ENCODE measurements around the gene FKBP8.
A peak's percentile ranks its signal among the peaks of the same experiment; 100 is the strongest.

Gene FKBP8

DNA sequence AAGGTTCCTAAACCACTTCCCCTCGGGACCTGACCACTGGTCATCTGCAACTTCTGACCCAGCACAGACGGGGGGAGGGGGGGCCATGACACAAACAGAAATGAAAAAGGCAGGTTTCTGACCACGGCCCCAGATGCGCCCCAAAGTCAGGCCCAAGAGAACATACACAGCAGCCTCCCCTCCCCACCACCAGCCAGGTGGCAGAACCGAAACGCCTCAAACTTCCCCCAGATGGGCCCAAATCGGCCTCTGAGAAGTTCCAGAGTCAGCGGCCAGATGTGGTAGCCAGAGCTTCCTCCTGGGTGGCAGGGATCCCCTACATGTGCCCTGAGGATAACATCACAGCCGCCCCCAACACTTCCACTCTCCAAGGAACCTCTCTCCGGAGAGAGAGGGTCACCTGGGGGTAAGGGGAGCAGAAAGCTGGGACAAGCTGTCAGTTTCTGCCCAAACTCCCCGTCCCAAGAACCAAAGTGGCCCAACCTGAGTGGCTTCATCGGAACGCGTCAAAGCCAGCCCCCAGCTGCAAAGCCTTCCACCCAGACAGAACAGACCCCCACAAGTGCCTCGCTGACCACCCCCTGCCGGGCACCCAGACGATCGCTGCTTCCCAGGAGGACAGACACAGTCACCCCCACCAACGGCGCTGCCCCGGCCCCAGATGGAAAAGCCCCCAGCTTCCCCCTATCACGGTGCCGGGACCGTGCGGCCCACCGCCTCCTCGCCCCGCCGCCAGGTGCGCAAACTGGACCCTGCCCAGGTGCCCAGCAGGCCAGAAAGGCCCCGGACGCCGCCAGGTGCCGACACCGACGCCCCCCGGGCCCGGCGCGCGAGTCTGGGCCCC, 22.3 kb downstream of the FKBP8 start:
- peak; percentile 35 for DNase-seq

DNA sequence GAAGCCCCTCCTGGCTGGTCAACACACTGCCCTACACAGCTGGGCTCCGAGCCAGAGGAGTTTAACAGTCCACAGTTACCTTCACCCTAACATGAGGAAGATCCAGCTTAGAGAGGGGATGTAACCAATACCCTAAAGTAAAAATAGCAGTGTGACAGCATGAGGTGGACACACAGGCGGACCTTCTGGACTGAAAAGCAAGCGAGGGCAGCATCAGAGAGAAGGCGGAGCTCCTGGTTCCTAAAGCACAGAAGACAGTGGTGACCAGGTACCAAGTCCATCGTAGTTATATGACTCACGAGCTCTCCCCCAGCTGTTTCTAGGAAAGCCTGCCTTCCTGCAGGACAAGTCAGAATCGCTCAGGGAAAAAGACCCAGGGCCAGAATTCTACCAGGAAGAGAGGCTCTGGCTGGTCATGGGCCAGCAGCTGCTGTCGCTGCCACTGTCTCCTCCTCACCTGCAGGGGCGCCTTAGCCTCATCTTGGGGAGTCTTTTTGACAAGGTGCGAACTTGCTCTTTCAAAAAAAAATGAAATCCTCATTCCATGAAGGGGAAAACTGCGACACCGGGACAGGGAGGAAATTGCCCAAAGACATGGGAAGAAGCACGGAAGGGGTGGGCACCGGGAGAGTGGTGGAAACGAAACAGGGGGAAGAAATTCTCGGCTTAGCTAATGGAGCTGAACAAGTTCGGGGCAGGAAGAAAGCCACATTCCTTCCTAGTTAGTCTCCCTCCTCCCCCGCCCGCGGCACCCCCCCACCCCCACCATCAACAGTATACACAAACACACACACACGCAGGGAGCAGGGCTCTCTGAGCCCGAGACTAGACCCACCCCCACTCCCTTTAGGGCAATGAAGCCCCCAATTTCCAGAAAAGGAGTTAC, 23.2 kb downstream of the FKBP8 start:
- peak; percentile 74 for DNase-seq

DNA sequence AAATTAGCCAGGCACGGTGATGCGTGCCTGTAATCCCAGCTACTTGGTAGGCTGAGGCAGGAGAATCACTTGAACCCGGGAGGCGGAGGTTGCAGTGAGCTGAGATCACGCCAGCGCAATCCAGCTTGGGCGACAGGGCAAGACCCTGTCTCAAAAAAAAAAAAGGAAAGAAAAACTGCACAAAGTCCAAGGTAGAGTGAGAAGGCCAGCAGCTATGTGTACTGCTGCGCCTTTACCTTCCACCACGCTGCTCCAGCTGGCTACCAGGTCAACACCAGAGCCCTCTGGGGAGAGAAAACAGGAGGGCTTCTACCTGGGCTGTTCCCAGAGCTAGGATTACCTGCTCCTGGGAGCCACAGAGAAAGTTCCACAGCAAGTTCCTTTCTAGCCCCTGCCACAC, 24.7 kb downstream of the FKBP8 start:
- no peak for DNase-seq

DNA sequence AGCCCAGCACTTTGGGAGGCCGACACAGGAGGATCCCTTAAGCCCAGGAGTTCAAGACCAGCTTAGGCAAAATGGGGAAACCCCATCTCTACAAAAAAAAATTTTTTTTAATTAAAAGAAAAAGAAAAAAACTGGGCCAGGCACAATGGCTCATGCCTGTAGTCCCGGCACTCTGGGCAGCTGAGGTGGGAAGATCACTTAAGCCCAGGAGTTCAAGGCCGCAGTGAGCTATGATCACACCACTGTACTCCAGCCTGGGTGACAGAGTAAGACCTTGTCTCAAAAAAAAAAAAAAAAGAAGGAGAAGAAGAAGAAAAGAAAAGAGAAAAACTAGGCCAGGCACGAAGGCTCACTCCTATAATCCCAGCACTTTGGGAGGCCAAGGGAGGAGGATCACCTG, 25.8 kb downstream of the FKBP8 start:
- DNase-seq, result no peak

DNA sequence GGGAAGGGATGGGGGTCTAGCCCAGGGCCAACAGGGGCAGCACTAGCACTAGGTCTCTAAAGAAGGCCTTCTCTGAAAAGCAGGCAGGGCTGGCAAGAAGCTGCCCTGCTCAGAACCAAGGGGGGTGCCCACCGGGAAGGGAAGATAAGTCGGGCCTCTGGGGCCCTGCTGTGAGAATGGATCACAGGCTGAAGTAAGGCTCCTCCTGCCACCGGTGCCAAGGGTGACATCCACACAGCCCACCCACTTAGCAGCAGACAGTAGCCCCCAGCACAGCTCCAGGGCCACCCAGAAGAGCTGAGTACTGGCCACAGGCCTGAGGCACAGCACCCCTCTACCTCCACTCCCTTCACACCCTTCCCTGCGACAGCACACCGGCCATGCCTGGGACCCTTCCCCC, 27.4 kb downstream of the FKBP8 start:
- no peak for DNase-seq

DNA sequence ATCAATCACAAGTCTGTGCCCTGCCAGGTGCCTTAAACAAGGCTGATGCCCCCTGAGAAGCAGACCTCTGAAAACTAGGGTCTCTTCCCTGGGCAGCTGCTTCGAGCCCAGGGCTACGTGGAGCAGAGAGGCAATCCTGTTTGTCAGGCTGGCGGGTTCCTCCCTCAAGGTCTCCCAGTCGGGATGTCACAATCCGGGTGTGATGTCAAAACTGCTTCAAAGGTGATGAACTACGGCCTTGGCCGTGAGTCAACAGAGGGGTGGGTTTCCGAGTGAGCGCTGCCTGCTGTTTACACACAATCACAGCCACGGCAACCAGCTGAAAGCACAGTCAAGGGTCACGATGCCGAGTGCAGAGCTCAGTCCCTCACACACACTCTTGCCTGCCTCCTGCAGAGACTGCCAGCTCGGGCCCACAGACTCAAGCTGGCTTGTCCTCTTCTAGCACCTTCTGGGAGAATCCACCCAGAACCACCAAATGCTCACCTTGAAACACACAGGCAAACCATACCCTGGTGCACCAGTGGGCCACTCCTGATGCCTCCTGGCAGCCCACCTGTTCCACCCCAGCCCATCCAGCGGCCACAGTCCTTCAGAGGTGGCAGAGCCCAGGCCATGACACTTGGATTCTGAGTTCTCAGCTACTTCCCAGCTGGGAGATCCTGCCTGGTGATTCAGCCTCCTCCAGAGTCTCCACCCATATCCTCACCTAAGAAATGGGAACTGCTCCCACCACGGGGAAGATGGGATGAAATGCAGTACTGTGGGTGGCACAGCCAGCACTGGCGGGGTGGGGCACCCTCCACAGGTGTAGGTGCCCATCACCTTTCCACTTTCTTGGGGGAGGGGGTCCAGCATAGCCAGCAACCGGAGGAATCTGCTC, 28.3 kb downstream of the FKBP8 start:
- DNase-seq, result no peak

DNA sequence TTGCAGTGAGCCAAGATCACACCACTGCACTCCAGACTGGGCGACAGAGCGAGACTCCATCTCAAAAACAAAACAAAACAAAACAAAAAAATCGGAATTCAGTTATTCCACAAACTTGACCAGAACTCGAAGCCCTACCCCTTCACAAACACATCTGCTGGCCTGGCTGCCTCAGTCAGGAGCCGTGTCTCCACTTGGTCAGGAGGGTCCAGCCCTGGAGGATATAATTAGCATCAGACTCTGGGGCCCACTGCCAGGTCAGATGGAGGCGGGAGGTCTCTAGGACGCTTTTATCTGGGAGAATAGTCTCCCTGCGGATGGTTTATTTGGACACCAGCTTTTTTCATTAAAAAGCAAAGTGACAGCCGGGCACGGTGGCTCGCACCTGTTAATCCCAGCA, 29.5 kb downstream of the FKBP8 start:
- no peak for DNase-seq

DNA sequence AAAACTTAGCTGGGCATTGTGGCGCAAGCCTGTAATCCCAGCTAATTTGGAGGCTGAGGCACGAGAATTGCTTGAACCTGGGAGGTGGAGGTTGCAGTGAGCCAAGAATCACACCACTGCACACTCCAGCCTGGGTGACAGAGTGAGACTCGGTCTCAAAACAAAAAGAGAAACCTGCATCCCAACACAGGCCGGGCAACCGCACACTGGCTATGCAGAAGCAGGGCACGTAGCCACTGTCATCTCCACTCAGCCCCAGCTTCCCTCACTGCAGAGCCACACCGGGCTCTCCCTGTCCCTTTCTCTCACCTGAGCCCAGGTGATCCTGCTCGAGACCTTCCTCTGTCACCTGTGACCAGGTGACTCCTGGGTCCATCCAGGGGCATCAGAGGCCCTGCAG, 33.2 kb downstream of the FKBP8 start:
- no peak for DNase-seq

DNA sequence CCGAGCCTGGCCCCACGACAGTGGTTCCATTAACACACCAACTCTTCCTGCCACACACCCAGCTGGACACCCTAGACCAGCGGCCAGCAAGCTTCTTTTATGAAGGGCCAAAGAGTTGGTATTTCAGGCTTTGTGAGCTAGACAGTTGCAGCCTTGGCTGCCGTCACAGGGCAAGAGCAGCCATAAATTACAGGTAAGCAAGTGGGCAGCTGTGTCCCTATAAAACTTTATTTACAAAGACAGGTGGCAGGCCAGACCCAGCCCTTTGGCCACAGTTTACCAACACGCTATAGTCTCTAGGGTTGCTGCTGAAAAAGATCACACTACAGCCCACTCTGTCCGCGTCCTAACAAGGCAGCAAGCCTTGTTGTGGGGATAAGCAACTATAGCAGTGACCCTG, 34.8 kb downstream of the FKBP8 start:
- DNase-seq, result no peak

DNA sequence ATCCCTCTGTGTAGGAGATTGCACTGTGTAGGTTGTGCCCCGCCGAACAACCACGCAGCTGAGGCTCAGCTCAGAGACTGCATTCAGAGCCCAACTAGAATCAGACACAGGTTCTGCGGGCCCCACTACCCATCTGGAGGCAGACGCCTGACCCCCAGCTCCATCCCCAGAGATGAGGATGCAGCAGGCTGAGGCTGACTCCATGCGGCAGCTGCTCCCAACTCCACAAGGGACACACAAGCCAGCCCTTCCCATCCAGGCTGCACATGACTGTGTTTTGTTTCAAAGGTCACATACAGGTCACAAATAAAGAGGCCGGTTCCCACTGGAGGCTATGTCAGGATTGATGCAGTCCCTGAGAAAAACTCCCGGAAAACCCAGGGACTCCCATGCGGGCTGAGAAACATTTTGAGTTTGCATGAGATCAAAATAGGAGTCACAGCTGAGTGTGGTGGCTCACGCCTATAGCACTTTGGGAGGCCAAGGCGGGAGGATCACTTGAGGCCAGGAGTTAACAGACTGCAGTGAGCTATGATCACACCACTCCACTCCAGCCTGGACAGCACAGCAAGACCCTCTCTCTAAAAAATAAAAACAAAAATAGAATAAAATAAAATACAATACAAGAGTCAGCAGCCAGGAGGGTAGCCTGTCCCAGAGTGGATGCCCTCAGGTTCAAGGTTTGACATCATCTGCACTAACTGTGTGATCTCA, 35.5 kb downstream of the FKBP8 start:
- no peak for DNase-seq

DNA sequence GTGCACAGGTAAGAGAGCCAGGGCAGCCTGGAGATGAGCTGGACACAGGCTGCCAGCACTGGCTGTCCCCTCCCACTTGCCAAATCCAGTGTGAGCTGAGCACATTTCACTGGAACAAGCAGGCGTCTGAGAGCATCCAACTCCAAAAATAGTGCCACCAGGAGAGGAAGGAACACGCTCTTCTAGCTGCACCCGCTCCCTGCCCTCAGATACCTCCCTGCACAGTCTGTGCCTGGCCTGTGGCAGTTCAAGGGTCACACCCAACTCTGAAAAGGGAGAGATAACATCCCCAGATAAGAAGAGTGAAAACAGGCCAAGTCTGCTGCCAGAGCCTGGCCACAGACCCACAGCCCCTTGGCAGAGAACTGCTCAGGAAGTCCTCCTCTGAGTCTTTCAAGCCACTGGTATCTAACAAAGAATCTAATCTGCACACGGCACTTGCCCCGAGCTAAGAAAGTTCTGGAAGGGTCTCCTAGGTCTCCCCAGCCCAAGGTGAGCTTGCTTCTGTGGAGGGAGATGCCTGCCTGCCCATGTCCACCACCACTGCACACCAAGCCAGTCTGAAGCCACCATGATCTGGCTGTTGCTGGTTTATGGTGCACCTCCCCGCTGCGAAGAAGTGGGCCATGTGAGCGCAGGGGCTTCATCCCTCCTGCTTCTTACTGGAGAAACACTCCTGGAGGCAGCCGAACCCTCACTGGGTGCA, 36.2 kb downstream of the FKBP8 start:
- DNase-seq, result no peak

DNA sequence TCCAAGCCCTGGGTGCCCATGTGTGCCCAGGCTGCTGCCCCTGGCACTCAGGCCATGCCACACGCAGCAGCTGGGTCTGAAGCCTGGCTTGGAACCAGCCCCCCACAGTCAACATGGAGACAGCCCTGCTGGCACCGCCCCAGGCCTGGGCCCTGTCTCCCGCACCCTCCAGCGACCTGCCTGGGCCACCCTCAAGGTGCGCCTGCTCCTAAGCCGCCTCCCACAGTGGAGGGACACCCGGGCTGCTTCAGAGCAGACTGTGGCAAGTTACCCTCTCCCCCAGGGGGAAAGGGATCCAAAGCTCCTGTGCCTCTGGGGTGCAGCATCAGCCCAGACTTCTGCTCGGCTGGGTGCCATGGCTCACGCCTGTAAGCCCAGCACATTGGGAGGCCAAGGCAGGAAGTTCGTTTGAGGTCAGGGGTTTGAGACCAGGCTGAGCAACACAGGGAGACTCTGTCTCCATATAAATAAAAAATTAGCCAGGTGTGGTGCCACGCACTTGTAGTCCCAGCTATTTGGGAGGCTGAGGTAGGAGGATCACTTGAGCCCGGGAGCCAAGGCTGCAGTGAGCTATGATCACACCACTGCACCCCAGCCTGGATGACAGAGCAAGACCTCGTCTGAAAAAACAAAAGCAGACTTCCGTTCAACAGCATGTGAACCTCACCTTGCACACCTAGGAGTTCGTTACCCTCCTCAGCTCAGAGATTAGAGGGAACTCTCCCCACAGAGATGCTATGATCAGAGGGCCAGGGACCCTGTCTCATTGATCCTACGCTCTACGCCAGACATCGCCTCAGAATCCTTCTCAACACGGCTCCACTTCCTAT, 37.1 kb downstream of the FKBP8 start:
- no peak for DNase-seq

DNA sequence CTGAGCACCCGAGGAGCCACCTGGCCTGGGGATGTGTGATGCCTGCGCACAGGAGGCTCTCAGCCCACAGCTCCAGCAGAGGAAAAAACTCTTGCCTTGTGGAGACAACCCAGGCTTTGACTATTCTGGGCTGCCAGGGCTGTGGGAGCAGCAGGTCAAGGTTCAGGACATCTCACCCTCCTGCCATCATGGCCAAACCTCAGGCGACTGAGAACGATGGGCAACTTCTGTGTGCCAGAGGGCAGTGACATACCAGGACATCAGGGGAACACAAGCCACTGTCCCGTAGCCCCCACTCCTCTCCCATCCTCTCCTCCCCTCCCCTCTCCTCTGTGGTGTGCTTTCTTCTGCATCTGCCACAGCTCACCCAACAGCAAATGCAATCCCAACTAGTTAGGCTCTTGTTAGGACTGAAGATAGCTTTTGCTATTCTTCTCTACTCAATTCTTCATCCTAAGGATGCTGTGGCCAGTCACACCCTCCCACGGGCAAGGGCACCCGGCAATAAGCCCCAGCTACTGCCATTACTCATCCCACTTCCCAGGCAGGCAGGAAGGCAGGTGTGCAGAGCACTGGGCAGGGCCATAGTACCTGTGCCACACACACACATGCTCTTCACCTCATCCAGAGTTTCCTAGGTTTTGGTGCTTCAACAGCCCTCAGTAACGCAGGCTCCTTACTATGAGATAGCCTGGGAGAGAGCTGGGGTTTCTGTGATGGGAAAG, 38.3 kb downstream of the FKBP8 start:
- DNase-seq, result peak; percentile 43

DNA sequence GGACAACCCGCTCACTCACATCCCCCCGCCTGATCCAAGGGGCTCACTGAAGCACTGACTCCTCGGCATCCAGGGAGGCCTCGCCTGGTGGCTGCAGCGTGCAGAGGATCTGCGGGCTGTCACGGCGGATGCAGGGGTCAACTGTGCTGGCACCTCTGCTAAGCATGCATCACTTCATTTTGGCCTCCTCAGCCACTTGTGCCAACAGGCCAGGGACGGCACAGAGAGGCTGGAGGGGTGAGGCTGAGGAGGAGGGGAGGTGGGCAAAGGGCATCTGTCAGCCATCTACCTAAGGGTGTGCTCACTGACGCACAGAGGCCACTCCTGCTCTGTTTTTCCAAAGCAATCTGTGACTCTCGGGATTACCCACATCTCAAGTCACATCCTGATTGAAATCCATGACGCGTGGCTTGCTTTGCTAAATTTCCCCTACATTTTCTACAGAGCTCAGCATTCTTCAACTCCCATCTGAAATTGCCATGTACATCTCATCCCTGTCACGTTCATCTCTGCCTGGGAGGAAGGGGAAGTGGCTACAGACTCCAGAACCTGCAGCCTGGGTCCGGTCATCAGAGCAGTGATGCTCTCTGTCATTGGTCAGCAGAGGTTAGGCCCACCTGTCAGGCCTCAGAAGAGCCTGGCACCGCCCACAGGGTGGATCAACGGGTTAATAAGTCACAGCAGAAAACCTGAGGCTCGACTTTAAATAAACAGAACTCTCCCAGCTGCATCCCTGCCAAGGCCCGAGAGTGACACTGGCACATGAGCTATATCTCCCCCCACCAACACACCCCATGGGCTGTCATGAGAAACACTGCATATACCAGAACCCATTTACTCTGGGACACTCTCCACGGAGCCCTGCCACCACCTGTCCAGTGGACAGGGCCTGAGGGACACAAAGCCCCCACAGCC, 39.1 kb downstream of the FKBP8 start:
- no peak for DNase-seq

DNA sequence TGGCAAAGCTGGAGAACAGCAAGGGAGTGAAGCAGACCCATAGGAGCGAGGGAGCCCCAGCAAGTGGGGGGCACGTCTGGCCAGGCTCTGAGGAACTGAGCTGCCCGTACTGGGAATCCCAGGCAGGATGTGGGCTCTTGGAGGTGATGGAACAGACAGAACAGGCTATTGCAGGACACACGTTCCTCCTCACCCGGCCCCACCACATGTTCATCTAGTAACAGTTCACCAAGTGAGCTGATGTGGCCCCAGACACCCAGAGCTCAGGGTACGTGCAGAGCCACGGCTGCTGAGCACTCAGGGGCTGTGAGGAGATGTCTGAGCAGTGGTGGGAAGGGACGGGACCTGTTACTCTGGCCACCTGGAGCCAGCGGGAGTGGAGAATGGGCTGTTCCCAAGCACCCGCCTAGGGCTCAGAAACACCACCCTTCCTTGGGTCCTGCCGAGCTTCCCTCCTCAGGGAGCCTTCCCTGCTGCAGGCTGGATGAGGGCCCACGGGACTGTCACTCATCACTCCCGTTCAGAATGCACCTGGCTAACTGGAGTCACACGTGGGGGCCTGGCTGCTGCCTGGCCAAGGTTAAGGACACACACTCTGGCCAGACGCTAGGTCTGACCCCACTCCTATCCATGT, 39.9 kb downstream of the FKBP8 start:
- DNase-seq, result no peak

DNA sequence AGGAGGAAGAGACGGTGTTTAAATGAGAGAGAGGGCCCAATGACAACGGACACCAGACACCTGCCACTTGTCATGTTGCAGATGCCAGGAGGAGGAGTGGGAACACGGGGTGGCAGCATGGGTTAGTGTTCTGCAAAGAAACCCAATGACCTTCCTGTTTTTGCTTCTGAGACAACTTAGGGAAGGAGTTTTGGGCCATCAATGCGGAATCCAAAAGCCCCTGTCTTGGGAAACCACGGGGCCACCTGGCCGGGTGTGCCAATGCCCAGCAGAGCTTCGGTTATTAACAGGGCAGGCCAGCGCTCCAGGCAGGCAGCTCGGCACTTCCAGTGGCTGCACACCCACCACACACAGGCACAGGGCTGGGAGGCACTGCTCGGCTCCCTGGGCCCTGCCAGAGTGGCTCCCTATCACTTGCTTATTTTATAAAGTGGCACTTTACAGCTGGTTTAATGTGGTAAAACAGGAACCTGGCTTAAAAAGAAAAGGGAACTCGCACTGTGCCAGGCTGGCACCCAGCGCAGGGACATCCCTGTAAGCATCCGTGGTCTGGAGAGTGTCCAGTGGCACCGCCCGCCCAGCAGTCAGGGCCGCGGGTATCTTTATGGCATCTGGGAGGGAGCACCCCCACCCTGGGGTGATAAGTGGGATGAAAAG, 40.6 kb downstream of the FKBP8 start:
- no peak for DNase-seq

DNA sequence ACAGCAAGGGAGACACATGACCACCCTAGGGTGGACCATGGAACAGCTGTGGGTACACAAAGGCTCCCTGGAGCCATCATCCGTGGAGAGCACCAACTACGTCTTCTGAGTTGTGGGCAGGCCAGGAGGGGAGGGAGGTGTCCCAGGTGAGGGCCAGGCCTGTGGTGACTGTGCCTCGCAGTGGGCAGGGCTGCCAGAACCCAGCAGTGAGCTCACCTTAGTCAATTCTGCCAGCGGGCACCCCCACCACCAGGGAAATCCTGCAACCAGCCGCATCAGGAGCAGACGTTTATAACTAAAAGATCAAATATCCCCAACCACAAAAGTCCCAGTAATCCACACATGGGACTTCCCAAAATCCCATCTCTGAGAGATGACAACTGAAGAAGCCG, 41.1 kb downstream of the FKBP8 start:
- no peak for DNase-seq

DNA sequence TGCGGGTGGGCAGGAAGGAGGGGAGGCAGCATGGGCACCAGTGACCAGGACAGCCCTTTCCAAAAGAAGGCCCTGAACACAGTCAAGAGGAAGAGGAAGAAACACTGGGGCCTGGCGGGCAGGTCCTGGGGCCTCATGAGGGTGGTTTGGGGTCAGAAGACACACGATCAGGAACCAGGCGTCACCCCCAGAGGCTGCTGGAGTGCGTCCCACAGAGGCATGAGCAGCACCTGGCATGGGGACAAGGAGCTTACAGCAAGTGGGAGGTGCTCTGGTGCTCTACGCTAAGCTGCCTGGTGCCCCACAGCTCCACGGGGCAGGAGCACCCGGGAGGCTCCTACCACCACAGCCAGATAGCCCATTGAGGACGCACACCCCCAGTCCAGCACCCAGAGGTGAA, 41.5 kb downstream of the FKBP8 start:
- DNase-seq, result no peak
